Stimulated activated naive CD8-positive, alpha-beta T cell treated with anti-CD3 and anti-CD28 coated beads, Interleukin-15, Interleukin-2, amounts not matched to agents 100 ng/mL and 50 ng/mL, for 24 hours (primary cell): Measurements from ENCODE around the gene TTLL8.

Experiments used
- H3K27ac Mint-ChIP-seq: one replicate; pipeline ENCODE4 v1.8.0; 2021; ENCODE audit warnings: mild to moderate bottlenecking, mixed read lengths
- H3K27me3 Mint-ChIP-seq: one replicate; pipeline ENCODE4 v1.8.0; 2021; ENCODE audit warnings: mixed read lengths
- H3K36me3 Mint-ChIP-seq: one replicate; pipeline ENCODE4 v1.8.0; 2021; ENCODE audit warnings: low read depth, mixed read lengths
- H3K4me1 Mint-ChIP-seq: one replicate; pipeline ENCODE4 v1.8.0; 2021; ENCODE audit warnings: low read depth, mixed read lengths
- H3K4me3 Mint-ChIP-seq: one replicate; pipeline ENCODE4 v1.8.0; 2021; ENCODE audit warnings: mild to moderate bottlenecking, mixed read lengths
- H3K9me3 Mint-ChIP-seq: one replicate; pipeline ENCODE4 v1.8.0; 2021; ENCODE audit warnings: mixed read lengths

The TTLL8 gene

GRCh38 chr22:50014655-50015401 is 43.3 kb downstream of the TTLL8 start:
- H3K27me3 Mint-ChIP-seq = no peaks in the 10 kb centered on the region
- H3K4me1 Mint-ChIP-seq = peaks cover 16% of the 10 kb centered on the region
- H3K9me3 Mint-ChIP-seq = no peaks in the 10 kb centered on the region
- H3K36me3 Mint-ChIP-seq = peaks cover 4% of the 10 kb centered on the region
- no peak overlapping the region for H3K27ac Mint-ChIP-seq
- H3K4me3 Mint-ChIP-seq = no peak overlapping the region

DNA sequence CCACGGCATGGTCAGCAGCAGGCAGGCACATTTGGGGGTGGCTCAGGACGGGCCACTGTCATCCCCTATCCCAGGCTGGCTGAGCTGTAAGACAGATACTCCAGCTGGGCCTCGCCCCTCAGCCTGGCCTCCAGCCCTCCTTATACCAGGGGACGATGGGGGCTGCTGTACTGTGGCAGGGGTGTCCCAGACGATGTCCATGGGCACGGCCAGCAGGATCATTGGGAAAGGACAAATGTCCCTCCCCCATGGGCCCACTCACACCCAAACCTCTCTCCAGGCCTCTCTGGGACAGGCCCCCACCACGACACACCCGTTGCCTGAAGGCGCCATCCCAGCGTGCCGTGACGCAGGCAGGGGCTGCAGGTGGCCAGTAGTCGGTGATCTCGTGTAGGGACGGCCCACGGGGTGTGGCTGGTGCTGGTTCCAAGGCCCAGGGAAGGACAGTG is 44.0 kb downstream of the TTLL8 start:
- no peak overlapping the region for H3K4me3 Mint-ChIP-seq
- peaks cover 4% of the 10 kb centered on the region for H3K36me3 Mint-ChIP-seq
- no peaks in the 10 kb centered on the region for H3K9me3 Mint-ChIP-seq
- peaks cover 16% of the 10 kb centered on the region for H3K4me1 Mint-ChIP-seq
- H3K27ac Mint-ChIP-seq = no peak overlapping the region
- H3K27me3 Mint-ChIP-seq = no peaks in the 10 kb centered on the region

DNA sequence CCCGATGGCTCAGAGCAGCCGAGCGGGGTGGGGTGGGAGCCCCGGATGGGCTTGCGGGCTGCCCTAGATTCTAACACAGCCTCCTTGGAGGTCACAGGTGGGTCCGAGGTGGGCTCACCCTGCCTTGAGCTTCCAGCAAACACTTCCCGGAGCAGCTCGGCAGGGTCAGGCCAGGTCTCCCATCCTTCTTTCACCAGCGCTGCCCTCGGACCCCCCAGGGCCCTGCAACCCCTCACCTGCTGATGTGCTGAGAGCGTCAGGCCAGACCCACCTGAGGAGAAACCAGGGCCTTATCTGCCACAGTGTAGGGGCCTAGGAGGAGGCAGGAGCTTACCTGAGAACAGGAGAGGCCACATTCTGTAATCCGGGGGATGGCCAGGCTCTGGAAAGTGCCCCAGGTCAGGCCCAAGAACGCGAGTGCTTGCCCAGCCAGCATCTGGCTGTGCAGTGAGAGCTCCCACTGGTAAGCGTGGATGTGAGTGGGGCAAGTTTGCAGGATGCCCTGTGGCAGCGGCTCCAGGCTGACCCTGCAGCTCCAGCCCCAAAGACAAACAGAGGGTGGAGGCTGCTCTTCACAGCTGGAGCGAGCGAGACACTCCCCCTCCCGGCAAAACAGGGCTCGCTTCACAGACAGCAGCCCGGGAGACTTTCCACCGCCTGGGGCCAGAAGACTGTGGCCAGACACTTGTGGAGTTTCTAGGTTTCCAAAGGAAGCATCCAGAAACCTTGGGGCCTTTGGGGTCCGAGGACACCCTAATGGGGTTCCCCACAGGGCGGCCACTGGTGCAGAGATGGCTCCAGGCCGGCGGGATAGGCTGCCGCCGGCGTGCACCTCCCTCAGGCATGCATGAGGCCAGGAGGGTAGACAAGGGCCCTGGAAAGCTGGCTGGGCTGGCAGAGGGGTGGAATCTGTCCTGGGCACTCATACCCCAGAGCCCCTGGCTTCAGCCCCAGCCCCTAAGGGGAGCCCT is 45.6 kb downstream of the TTLL8 start, which contains the start of gene IL17REL:
TSS of gene IL17REL (minus strand) at position 555 of the 971 bp plus-strand sequence. CDS start at position 436, 119 bp downstream.
- Mint-ChIP-seq H3K36me3 (peaks cover 4% of the 10 kb centered on the region), H3K4me1 (peaks cover 16% of the 10 kb centered on the region), H3K9me3 (no peaks in the 10 kb centered on the region), H3K27me3 (no peaks in the 10 kb centered on the region), H3K27ac (peak within 1 kb of the TSS; percentile 82), H3K4me3 (peak within 1 kb of the TSS; percentile 54)

DNA sequence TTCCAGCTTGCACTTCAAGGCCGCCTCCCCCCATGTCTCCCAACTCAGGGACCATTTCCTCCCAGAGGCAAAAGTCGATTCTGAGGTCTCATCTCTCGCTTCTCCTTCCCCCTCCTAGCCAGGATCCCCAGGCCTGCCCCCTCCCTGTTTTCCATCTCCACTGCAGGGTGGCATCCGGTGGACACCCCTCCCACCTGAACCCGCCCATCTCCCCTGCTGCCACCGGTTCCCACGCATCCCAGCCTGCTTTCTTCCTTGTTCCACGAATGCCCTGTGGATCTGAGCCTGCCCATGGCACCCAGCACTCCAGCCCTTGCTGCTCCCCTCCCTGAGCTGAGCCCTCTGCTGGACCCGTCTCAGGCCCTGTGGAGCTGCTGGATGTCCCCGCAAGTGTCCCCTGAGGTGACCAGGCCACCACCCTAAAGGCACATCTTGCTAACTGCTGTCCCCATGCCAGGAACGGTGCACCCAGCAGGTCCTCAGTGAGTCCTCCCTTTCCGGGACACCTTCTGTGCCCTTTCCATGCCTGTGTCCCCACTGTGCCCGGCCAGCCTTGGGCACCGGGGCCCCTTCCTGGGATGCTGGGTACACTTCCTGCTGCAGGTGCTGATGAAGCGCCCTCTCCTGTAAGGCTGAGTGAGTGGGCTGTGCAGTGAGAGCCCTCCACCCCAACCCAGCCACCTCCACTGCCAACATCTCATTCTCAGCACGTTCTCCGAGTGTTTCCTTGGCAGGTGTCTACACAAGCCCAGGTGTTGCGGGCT is 46.5 kb downstream of the TTLL8 start:
- H3K27me3 Mint-ChIP-seq = no peaks in the 10 kb centered on the region
- peak overlapping the region; percentile 54 for H3K4me3 Mint-ChIP-seq
- no peaks in the 10 kb centered on the region for H3K36me3 Mint-ChIP-seq
- H3K9me3 Mint-ChIP-seq = no peaks in the 10 kb centered on the region
- H3K27ac Mint-ChIP-seq = peak overlapping the region; percentile 82
- H3K4me1 Mint-ChIP-seq = peaks cover 16% of the 10 kb centered on the region

DNA sequence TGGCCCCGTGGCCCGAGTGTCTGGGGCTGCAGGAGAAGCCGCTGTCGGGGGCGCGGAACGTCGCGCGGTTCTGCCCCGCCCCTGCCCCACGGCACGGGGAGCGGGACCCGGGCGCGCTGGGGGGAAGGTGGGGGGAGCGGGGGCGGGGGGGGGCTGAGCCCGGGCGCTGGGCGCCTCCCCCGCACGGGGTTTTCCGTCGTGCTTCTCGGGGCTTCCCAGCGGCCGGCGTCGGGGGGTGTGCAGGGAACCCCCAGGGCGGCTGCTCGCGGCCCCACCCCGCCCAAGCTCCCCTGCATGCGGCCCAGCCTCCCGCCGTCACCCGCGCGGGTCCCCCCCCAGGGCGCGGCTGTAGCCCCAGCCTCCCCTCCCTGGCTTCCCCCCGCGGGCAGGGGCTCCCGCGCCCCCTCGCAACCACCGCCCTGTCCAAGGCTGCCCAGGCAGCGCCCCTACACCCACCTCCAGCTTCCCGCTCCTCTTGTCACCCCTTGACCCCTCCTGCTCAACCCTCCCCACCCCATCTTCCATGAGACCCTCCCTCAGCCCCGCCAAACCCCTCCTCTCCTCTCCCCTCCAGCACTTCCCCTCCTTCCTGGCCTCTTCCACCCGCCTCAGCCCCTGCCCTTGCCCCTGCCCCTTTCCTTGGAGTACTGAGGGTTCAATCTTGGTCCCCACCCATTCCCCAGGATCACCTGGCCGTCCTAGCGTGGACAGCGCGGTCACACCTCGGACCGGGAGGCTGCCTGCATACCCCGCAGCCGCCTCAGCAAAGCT is 47.2 kb downstream of the TTLL8 start:
- Mint-ChIP-seq H3K27ac (peak overlapping the region; percentile 82), H3K9me3 (no peaks in the 10 kb centered on the region), H3K27me3 (no peaks in the 10 kb centered on the region), H3K4me1 (peaks cover 16% of the 10 kb centered on the region), H3K36me3 (no peaks in the 10 kb centered on the region), H3K4me3 (peak overlapping the region; percentile 54)

DNA sequence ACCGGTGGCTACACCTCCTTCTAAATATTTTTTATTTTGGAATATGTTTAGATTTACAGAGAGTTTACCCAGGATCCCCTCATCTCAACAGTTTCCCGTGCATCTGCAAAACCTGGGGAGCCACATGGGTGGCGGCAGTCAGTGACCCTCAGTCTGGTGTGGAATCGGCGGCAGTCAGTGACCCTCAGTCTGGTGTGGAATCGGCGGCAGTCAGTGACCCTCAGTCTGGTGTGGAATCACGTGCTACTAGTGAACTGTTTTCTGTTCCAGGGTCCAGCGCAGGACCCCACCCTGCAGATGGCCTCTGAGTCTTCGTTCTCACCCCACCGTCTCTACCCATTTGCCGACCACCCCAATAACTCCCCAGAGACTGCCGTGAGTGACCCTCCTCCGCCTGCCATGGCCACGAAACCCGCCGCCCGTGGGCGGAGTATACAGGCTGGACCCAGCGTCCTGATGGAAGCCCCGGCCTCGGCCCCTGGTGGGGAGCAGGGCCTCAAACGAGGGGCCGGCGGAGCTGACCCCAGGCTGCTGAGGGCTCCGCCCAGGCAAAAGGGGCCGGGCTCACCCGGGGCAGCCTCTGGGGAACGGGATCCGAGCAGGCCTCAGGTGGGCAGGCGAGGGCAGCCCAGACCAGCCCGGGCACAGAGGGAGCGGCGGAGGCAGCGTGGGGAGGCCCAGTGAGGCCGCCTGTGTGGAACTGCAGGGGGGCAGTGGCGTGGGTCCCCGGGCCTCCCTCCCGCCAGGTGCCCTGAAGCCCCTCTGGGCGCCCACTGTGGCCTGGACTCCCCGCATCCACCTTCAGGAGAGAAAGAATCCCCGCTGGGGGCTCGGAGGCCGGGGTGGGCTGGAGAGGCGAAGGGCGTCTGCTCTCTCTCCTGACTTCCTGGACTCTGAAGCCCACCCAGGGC is 48.1 kb downstream of the TTLL8 start:
- Mint-ChIP-seq H3K36me3 (no peaks in the 10 kb centered on the region), H3K27me3 (no peaks in the 10 kb centered on the region), H3K27ac (no peak overlapping the region), H3K4me1 (peaks cover 20% of the 10 kb centered on the region), H3K9me3 (no peaks in the 10 kb centered on the region), H3K4me3 (no peak overlapping the region)

- H3K4me1 Mint-ChIP-seq = peaks cover 24% of the 10 kb centered on the region
- no peaks in the 10 kb centered on the region for H3K9me3 Mint-ChIP-seq
- H3K4me3 Mint-ChIP-seq = no peak overlapping the region
- H3K36me3 Mint-ChIP-seq = no peaks in the 10 kb centered on the region
- H3K27me3 Mint-ChIP-seq = no peaks in the 10 kb centered on the region
- H3K27ac Mint-ChIP-seq = no peak overlapping the region
Measured at GRCh38 chr22:50009251-50009650, 48.8 kb downstream of the TTLL8 start.

- Mint-ChIP-seq H3K27ac (no peak overlapping the region), H3K27me3 (no peaks in the 10 kb centered on the region), H3K4me3 (no peak overlapping the region), H3K4me1 (peaks cover 22% of the 10 kb centered on the region), H3K9me3 (no peaks in the 10 kb centered on the region), H3K36me3 (no peaks in the 10 kb centered on the region)
Measured at GRCh38 chr22:50008151-50009040, 49.7 kb downstream of the TTLL8 start.

GRCh38 chr22:50007057-50007511 is 51.0 kb downstream of the TTLL8 start:
- Mint-ChIP-seq H3K27ac (no peak overlapping the region), H3K36me3 (no peaks in the 10 kb centered on the region), H3K9me3 (no peaks in the 10 kb centered on the region), H3K27me3 (peaks cover 4% of the 10 kb centered on the region), H3K4me3 (no peak overlapping the region), H3K4me1 (peaks cover 18% of the 10 kb centered on the region)

GRCh38 chr22:50004918-50005317 is 53.2 kb downstream of the TTLL8 start:
- H3K27me3 Mint-ChIP-seq = peaks cover 4% of the 10 kb centered on the region
- no peaks in the 10 kb centered on the region for H3K36me3 Mint-ChIP-seq
- no peak overlapping the region for H3K4me3 Mint-ChIP-seq
- H3K27ac Mint-ChIP-seq = no peak overlapping the region
- H3K4me1 Mint-ChIP-seq = peaks cover 7% of the 10 kb centered on the region
- no peaks in the 10 kb centered on the region for H3K9me3 Mint-ChIP-seq

DNA sequence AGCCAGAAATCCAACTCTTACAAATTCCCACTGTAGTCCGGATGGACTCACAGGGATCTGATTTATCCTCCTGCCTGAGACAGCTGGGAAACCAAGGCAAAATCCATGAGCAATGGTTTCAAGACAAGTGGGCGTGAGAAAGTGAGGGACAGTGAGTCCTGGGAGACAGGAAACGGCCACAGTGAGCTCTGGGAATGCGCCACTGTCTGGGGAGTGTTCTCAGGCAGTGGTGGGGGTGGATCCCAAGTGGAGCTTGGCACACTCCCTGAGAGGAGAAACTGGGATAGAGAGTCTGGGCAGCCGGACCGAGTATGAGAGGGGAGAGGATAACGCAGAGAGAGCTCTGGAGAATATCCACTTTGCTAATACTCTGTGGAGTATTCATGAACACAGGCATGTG is 55.3 kb downstream of the TTLL8 start:
- Mint-ChIP-seq H3K36me3 (no peaks in the 10 kb centered on the region), H3K4me3 (no peak overlapping the region), H3K4me1 (peaks cover 7% of the 10 kb centered on the region), H3K27me3 (peaks cover 4% of the 10 kb centered on the region), H3K9me3 (no peaks in the 10 kb centered on the region), H3K27ac (no peak overlapping the region)

DNA sequence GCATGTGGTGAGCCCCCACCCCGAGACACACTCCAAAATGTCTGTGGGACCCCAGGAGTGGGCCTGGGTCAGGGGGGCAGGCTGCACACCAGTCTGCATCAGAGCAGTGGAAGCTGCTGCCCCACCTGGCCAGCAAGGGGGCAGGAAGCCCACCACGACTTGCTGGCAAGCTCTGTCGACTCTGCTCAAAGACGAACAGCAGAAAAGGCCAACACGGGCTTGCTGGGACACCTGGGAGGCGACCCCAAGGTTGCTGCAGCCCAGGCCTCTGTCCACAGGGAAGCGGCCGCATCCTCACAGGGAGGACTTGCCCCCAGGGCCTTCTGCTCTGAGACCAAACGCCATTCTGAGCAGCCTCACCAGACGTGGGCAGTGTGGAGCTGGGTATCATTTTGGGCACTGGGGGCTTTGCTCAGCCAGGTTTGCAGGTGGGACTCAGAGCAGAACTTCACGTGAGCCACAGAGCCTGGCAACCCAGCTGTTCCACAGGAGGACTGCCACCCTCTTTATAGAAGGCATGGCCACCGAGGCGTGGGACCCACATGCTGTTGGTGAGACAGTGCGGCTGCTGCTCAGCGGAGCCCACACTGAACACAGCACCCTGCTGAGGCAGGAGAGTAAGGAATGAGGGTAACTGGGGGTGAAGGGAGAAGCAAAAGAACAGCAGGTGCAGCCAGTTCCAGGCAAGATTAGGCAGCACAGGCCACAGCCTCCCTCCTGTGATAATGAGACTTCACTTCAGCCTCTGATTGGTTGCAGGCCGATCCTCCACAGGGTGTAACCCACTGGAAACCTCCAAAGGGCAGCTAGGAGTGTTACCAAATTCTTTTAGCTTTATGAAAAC is 56.5 kb downstream of the TTLL8 start:
- Mint-ChIP-seq H3K9me3 (no peaks in the 10 kb centered on the region), H3K4me3 (no peak overlapping the region), H3K36me3 (no peaks in the 10 kb centered on the region), H3K27ac (no peak overlapping the region), H3K4me1 (peaks cover 7% of the 10 kb centered on the region), H3K27me3 (peaks cover 4% of the 10 kb centered on the region)
